ENCODE measurements around the gene PGLYRP1.

PGLYRP1 gene

DNA sequence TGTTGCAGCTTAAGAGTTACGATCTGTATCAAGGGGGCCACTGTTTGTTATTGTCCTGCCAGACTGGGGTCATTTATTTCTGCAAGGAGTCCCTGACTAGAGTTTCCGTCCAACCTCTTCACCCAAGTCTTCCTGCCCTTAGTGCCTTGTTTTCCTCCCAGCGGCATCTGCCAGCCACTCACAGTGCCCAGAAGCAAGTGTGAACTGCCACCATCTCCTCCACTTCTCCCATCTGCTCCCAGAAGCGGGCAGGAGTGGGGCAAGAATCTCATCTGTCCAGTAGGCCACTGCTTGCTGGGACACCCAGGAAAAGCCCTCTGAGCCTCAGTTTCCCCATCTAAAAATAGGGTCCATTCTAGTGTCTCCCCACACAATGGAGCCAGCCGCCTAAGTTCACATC lies 53.2 kb downstream of the PGLYRP1 start:
- DNase-seq (ENCODE audit: low read depth in 2 of 2) = no peak

Data from stimulated activated CD4-positive, alpha-beta T cell treated with anti-CD3 and anti-CD28 coated beads, Interleukin-4, amount 100 ng/mL, for 48 hours (primary cell).